ENCODE measurements around the gene TCF25.

DNA sequence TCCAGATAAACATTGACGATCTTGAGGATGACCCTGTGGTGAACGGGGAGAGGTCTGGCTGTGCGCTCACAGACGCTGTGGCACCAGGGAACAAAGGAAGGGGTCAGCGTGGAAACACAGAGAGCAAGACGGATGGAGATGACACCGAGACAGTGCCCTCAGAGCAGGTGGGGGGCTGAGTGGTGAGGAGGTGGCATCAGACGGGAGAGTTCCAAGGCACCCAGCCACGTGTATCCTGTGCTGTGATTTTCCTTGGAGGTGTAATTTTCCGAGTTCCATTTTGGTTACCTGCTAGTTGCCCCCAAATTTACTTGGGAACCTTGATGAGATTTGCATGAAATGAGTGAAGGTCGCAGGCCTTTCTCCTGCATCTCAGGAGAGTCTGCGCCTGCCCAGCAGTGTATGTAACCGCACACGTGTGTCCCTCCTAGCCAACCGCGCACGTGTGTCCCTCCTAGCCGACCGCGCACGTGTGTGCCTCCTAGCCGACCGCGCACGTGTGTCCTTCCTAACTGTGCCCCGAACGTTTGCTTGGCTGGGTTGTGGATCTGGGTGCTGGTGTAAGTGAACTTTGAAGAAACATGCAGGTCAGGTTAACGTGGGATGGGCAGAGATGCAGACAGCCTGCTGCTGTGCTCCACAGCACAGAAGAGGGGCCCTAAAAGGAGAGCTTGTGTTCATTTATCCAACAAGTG lies 10.1 kb downstream of the TCF25 start:
- TF ChIP-seq, protein P1, sequence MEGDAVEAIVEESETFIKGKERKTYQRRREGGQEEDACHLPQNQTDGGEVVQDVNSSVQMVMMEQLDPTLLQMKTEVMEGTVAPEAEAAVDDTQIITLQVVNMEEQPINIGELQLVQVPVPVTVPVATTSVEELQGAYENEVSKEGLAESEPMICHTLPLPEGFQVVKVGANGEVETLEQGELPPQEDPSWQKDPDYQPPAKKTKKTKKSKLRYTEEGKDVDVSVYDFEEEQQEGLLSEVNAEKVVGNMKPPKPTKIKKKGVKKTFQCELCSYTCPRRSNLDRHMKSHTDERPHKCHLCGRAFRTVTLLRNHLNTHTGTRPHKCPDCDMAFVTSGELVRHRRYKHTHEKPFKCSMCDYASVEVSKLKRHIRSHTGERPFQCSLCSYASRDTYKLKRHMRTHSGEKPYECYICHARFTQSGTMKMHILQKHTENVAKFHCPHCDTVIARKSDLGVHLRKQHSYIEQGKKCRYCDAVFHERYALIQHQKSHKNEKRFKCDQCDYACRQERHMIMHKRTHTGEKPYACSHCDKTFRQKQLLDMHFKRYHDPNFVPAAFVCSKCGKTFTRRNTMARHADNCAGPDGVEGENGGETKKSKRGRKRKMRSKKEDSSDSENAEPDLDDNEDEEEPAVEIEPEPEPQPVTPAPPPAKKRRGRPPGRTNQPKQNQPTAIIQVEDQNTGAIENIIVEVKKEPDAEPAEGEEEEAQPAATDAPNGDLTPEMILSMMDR (IDR thresholded peaks at IDR 0.05), result no peak
- no peak for TF ChIP-seq POLR2A (IDR thresholded peaks at IDR 0.05)

Measured in testis (tissue), 2 donors.